SIG-M5 treated with dmso at 0.1 percent for 504 hours (cell line): ENCODE results near the gene ENPP6.
A peak's percentile ranks its signal among the peaks of the same experiment; 100 is the strongest.
"Not testable (repeated sequence)": the region's sequence is repeated elsewhere in the genome, so short reads cannot be mapped to it uniquely, and the experiment has no call there.

Experiments
- DNase-seq: peaks from one replicate; lab custom pipeline; 2025; ENCODE audit not compliant: unreplicated experiment; lab: John Stamatoyannopoulos, UW

ENPP6 gene

GRCh38 chr4:184237612-184238011 is 19.9 kb upstream of the ENPP6 start:
- no peak for DNase-seq

- no peak for DNase-seq
Observed at GRCh38 chr4:184235526-184235925, 17.9 kb upstream of the ENPP6 start.

GRCh38 chr4:184234155-184234554 is 16.5 kb upstream of the ENPP6 start:
- no peak for DNase-seq

- no peak for DNase-seq
Observed at GRCh38 chr4:184232975-184233374, 15.3 kb upstream of the ENPP6 start.

DNA sequence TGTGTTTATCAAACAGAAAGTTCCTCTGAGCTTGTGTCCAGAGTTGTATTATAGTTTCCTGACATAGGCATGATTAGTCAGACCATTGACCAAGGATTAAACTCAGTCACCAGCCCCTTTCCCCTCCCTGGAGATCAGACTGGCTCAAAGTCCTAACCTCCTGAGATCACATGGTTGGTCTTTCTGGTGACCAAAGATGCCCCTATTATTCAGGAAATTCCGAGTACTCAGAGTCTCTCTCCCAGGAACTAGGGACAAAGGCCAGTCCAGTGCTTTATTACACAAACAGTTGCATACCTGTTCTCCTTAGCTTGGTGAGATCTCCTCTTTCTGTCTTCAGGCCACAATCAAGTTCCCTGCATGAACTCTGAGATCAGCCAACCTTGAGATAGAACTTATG is 14.5 kb upstream of the ENPP6 start:
- DNase-seq: no peak

GRCh38 chr4:184231573-184231972 is 13.9 kb upstream of the ENPP6 start:
- no peak for DNase-seq

- no peak for DNase-seq
Observed at GRCh38 chr4:184228056-184228705, 10.5 kb upstream of the ENPP6 start.

GRCh38 chr4:184216515-184216914 is 1.2 kb downstream of the ENPP6 start:
- DNase-seq: no peak

GRCh38 chr4:184215709-184216328 is 1.9 kb downstream of the ENPP6 start:
- DNase-seq: no peak

DNA sequence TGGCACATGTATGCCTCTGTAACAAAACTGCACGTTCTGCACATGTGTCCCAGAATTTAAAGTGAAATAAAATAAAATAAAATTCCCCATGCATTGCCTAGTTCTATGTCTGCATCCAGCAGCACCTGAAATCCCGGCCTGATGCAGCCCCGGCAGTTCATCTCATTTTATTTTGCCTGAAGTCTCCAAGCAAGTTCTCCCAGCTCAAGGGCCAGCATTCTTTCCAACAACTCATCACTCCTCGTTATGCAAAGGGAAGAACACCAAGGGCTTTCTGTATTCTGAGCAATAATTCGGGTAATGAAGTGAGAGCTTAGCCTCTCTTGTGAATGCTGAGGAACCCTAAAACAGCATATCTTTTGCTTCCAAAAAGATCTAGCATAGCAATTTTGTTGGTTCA is 2.7 kb downstream of the ENPP6 start:
- DNase-seq: no peak

DNA sequence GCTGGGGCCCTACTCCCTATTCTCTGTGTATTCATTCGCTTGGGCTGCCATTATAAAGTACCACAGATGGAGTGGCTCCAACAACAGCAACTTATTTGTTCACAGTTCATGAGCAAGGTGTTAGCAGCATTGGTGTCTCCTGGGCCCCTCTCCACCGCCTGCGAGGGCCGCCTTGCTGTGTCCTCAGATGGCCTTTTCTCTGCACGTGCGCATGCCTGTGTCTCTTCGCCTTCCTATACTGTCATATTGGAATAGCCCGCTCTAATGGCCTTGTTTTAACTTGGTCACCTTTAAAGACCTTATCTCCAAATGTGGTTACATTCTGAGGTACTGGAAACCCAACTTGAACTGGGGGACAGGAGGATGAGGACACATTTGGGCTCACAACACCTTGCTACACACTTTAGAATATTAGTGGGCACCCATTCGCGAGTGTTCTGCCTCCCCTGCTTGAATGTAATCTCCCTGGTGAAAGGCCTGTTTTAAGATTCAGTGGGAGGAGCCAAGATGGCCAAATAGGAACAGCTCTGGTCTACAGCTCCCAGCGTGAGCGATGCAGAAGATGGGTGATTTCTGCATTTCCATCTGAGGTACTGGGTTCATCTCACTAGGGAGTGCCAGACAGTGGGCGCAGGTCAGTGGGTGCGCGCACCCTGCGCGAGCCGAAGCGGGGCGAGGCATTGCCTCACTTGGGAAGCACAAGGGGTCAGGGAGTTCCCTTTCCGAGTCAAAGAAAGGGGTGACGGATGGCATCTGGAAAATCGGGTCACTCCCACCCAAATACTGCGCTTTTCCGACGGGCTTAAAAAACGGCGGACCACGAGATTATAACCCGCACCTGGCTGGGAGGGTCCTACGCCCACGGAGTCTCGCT is 9.7 kb downstream of the ENPP6 start:
- not testable (repeated sequence) for DNase-seq

DNA sequence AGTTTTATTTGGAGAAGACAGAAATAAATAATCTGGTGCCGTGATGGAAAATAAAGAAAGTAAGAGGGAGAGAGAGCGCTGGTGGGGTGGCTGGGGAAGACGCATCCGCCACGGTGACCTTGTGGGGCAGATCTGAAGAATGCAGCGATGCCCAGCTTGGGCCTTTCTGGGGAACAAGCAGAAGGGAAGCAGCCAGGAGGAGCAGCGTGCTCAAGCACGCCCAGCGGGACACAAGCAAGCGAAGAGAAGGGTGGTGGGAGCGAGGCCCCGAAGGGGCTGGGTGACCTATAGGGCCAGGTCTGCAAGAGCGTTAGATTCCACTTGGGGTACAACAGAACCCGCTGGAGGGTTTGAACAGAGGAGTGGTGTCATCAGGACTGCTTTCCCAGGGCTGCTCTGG is 12.4 kb downstream of the ENPP6 start:
- no peak for DNase-seq

DNA sequence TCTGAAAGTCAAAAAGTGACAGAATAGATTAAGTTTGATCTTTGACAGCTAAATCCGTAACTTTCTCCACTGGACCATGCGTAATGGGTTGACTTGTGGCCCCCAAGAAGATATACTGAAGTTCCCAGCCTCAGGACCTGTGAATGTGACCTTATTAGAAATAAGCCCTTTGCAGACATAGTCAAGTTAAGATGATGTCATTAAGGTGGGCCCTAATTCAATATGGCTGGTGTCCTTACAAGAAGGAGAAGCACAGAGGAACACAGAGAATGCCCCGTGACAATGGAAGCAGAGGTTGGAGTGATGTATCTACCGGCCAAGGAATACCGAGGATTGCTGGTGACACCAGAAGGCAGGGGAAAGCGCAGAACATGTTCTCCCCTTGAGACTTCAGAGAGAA is 14.4 kb downstream of the ENPP6 start:
- no peak for DNase-seq

GRCh38 chr4:184201179-184201578 is 16.5 kb downstream of the ENPP6 start:
- DNase-seq: no peak

DNA sequence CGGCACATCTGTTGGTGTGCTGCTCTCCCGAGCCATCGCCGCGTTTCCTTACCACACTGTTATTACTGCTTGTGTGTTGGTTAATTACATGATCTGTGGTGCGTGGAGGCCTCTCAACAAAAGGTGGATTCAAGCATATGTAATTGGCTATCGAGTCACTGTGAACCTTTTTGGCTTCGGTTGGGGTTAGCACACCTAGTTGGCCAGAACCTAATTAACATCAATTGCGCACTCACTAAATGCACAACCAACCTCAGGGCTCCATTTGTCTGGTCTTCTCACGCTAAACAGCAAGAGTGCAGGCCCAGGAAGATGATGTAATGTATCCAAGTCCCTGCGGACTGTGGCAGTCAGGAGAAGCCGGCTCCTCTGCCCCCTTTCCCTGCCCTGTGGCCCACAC is 17.4 kb downstream of the ENPP6 start:
- DNase-seq: no peak

DNA sequence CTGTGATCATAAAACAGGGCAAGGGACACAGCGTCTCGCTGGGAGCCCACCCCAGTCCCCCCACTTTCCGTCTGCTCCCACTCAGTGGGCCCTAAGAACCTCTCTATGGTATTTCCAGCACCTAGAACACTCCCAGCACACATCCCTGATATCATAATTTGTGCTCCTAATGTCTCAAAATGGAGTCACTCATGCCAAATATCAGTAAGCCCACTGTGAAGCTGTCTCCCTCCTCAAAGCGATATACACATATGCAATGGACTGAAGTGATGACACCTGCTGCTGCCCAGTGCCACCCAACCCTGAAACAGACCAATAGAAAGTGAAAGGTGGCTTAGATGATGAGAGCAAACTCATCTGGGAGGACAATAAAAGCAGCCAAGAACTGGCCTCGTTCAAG is 17.9 kb downstream of the ENPP6 start:
- no peak for DNase-seq

DNA sequence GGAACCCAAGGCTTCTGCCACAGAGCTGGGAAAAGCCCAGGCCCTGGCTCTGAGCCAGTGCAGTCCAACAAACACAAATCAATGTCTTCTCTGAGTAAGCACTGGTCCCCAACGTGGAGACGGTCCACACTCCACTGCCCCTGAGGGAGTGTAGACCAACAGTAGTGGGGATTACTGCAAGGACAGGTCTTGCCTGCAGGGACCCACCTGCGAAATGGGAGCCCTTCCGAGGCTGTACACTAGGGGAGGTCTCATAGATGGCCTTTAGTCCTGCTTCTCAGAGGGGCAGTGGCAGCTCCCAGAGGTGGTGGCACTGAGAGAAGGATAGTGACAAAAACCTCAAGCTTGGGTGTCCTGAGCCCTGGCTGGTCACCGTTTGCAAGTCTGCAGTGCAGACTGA is 19.5 kb downstream of the ENPP6 start:
- no peak for DNase-seq

GRCh38 chr4:184197536-184198082 is 20.1 kb downstream of the ENPP6 start:
- no peak for DNase-seq

GRCh38 chr4:184196730-184197385 is 20.8 kb downstream of the ENPP6 start:
- peak; percentile 0 for DNase-seq

DNA sequence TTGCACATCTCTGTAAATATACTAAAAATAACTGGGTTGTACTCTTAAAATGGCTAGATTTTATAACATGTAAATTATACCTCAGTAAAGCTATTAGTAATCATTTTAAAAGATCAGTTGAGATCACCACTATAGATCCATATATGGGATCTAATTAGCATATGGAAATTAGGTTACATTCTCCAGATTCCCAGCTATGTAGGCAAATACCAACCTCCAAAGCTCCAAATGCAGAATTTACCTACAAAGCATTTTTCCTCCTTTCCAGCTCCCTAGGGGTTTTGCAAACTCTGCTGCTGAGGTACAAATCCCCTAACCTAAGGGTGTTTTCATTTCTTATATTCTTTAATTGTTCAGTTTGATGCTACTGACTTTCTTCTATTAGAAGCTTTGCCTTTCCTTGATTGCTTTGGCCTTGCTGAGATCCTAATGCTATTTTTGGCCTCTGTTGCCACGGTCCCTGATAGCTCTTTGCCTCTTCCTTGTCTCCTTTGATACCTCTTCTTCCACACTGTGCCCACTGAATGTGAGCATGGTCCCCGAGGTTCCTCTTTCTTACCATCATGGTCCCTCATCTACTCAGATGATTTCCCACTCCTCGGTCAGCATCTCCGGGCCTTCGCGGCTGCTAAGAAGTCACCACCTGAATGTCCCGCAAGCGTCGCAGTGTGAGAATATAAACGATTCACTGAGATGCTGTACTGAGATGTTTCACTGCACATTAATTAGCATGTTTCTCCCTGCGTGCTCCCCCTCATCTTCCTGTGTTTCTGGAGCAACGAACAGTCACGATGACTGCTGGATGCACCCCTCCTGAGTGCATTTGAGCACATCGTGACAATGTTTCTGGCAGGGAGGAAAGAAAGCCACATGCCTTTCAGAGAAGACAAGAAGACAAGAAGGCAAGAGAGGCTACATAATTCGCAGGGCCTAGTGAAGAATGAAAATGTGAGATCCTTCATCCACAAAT is 23.8 kb downstream of the ENPP6 start:
- no peak for DNase-seq
